Body of pancreas (tissue), 4 donors: ENCODE measurements around the gene SRRM1.

ENCODE experiments used
- POLR2A ChIP-seq, 3 donors: fragments of 450-650 bp; IDR thresholded peaks; one replicate each; pipeline ENCODE4 v1.6.1; 2016; ENCODE audit warnings: antibody characterized with exemption in 3 of 3, mild to moderate bottlenecking in 2 of 3
- TF ChIP-seq, protein P1 (sequence below), 7 experiments: fragments of 450-650 bp in 4 of 7; fragments of 200-600 bp in 3 of 7; sonication (generic) in 3 of 7; IDR thresholded peaks; one replicate each; pipeline ENCODE4 v1.5.1; 2016 to 2019; ENCODE audit warnings: antibody characterized with exemption in 7 of 7

DNA sequence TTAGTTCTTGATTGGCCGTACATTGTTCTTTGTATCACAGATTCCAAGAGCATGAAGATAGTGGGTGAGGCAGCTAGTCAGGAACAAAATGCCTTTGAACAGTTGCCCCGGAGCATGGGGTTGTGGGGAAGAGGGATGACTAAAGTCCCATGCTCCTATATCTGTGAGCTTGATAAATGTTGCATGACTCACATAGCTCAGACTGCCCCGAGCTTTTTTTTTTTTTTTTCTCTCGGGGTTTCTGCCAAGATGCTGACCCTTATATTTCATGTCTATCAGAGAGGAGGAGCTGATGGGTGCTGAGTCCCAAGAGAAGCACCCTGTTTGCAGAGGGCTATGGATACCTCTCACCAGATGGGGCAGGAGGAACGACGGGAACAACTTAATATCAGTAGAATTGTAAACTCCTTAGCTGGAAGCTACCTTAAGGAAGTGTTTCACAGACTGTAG lies 40.6 kb downstream of the SRRM1 start:
- TF ChIP-seq, protein P1, sequence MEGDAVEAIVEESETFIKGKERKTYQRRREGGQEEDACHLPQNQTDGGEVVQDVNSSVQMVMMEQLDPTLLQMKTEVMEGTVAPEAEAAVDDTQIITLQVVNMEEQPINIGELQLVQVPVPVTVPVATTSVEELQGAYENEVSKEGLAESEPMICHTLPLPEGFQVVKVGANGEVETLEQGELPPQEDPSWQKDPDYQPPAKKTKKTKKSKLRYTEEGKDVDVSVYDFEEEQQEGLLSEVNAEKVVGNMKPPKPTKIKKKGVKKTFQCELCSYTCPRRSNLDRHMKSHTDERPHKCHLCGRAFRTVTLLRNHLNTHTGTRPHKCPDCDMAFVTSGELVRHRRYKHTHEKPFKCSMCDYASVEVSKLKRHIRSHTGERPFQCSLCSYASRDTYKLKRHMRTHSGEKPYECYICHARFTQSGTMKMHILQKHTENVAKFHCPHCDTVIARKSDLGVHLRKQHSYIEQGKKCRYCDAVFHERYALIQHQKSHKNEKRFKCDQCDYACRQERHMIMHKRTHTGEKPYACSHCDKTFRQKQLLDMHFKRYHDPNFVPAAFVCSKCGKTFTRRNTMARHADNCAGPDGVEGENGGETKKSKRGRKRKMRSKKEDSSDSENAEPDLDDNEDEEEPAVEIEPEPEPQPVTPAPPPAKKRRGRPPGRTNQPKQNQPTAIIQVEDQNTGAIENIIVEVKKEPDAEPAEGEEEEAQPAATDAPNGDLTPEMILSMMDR (IDR thresholded peaks at IDR 0.05) = no peak
- no peak for TF ChIP-seq POLR2A (IDR thresholded peaks at IDR 0.05)
